D341Med (cell line): ENCODE data around the gene SCNN1A.
A peak's percentile ranks its signal among the peaks of the same experiment; 100 is the strongest.

Experiments
- DNase-seq: peaks from one replicate; pipeline ENCODE4 v3.0.0; 2012; ENCODE audit warnings: low spot score

SCNN1A gene

DNA sequence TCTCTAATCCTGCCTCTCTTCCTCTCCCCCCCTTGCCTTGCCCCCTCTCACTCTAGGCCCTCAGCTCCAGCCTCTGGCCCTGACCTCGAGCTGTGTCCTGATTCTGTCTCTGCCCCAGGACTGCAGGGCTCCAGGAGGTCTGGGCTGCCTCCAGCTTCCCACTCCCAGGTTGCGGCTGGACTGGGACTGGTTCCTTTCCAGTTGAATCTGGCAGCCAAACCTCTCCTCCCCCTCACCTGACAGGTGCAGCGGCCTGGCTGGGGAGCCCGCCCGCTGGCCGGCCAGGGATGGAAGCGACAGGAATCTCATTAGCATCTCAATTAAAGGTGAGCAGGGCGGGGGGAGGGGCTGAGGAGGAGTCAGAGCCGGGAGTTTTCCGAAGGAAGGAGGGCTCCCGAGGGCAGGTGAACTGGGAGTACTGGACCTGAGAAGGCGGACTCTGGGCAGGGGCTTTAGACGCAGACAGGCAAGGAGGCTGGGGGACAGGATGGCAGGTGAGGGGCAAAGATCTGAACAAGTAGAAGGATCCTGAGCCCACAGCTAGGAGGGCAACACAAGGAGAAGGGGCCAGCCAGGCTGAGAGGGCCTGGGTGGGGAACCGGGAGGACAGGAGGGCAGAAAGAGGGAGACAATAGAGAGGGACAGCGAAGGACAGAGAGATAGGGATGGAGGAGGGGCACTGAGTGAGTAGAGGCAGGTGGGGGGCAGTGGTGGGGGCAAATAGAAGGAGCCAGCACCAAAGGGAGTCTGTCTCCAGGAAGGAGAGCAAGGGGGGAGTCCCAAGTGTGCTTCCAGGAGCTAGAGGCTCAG is at the start of gene SCNN1A:
Gene SCNN1A, minus strand, starts transcription at position 295 of the 810 bp plus-strand sequence. CDS start 780 bp downstream, outside the sequence.
- DNase-seq = no peak

DNA sequence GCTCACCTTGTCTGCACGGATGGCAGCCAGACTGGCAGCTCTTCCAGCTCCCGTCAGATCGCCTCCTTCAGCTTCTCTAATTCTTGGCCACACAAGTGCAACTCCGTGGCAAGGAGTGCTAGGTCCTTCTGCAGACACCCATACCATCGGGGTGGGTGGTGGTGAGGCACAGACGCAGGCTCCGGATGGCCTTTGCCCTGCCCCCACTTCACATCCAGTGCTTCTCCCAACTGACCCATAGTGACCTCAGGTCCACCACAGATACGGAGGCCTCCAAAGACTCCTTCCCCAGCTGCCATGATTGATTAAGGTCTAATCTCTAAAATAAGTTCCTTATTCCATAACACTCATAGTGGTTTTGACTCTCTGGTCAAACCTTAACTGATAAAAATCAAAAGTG is 49.5 kb upstream of the SCNN1A start:
- DNase-seq = no peak

- DNase-seq = no peak
These were observed 48.6 kb upstream of the SCNN1A start for GRCh38 chr12:6424008-6424347.

GRCh38 chr12:6423267-6424007 is 48.1 kb upstream of the SCNN1A start:
- peak; percentile 90 for DNase-seq

GRCh38 chr12:6420364-6420763 is 45.0 kb upstream of the SCNN1A start:
- no peak for DNase-seq

- DNase-seq = no peak
These were observed 43.4 kb upstream of the SCNN1A start for GRCh38 chr12:6418796-6419195.

DNA sequence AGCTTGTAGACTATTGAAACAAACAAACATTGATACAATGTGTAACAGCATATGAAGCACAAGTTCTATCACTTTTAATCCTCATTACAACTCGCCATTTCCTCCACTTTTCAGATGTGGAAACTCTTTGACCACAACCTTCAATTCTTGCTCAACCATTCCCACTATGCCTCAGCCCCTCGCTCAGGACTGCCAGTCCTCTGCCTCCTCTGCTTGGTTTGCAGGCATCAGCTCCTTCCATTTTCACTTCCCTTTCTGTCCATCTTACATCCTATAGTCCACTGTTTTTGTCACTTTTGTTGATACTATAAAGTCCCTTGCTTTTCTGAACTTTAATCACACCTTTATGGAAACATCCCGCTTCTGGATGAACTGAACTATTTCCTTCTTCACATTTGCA is 41.2 kb upstream of the SCNN1A start:
- no peak for DNase-seq

GRCh38 chr12:6407236-6407954 is 32.0 kb upstream of the SCNN1A start:
- DNase-seq = no peak

- DNase-seq = no peak
These were observed 30.6 kb upstream of the SCNN1A start for GRCh38 chr12:6405963-6406362.

GRCh38 chr12:6404390-6404789 is 29.0 kb upstream of the SCNN1A start:
- DNase-seq = no peak

GRCh38 chr12:6399884-6400644 is 24.7 kb upstream of the SCNN1A start:
- DNase-seq = no peak

DNA sequence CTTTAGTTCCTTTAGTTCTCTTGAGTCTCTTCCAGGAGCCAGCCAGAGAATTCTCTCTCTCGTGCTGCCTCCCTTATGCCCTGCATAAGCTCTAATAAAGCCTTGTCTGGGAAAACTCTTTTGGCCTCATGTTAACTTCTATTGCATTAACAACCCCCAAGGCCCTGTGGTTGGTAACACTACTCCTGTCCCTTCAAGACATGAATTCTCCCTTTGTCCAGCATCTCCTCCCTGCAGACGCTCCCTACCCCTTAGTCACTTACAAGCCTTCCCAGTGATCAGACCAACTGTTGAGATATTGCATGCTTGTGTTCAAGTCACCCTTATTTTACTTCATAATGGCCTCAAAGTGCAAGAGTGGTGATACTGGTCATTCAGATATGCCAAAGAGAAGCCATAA is 20.7 kb upstream of the SCNN1A start:
- no peak for DNase-seq

GRCh38 chr12:6394398-6394797 is 19.0 kb upstream of the SCNN1A start:
- no peak for DNase-seq

DNA sequence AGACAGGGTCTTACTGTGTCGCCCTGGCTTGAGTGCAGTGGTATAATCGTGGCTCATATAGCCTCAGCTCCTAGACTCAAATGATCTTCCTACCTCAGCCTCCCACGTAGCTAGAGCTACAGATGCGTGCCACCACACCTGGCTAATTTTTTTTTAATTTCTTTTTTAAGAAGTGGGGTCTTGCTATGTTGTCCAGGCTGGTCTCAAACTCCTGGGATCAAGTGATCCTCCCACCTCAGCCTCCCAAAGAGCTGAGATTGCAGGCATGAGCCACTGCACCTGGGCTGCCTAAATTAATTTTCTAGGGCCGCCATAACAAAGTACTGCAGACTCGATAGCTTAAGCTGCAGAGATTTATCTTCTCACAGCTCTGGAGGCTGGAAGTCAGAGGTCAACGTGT is 17.7 kb upstream of the SCNN1A start:
- DNase-seq = no peak

- no peak for DNase-seq
These were observed 17.1 kb upstream of the SCNN1A start for GRCh38 chr12:6392504-6392903.

DNA sequence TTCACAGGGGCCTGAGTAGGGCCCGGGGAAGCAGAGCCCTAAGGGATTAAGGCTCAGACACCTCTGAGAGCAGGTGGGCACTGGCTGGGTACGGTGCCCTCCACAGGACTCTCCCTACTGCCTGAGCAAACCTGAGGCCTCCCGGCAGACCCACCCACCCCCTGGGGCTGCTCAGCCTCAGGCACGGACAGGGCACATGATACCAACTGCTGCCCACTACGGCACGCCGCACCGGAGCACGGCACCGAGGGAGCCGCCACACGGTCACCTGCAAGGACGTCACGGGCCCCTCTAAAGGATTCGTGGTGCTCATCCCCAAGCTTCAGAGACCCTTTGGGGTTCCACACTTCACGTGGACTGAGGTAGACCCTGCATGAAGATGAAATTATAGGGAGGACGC is 15.7 kb upstream of the SCNN1A start:
- DNase-seq = no peak

GRCh38 chr12:6390084-6390799 is 14.9 kb upstream of the SCNN1A start:
- DNase-seq = no peak

GRCh38 chr12:6387541-6387940 is 12.2 kb upstream of the SCNN1A start:
- DNase-seq = no peak

DNA sequence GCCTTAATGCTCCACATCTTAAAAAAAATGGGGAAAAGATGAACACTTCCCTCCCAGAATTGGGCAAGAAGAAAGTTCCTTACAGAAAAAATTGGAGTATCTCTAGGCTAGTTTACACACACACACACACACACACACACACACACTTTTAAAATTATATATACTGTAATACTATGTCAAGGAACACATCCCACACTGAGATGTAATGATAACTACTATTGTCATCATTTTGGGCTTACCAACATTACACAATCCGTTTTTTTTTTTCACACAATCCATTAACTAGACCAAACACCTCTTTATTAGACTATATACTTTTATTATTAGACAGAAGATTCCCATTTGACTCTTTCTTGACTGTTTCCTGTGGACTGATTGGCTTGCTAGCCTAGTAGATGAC is 11.1 kb upstream of the SCNN1A start:
- no peak for DNase-seq

DNA sequence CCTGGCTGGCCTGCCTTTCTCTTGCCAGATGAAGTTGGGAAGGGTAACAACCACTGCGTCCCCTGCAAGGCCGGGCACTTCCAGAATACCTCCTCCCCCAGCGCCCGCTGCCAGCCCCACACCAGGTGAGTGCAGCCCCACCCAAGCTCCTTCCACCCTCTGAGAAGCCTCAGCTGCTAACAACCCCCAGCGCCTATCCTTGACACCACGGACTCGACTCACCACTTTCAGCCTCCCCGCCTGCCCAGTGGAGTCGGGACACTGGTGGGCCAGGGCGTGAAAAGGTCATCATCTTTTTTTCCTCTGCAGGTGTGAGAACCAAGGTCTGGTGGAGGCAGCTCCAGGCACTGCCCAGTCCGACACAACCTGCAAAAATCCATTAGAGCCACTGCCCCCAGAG is 10.7 kb upstream of the SCNN1A start:
- DNase-seq = no peak
